NCI-H774 (cell line): ENCODE data around the gene HCN2.

Experiments
- DNase-seq: peaks from one replicate; lab custom pipeline; 2025; lab: John Stamatoyannopoulos, UW

The HCN2 gene

DNA sequence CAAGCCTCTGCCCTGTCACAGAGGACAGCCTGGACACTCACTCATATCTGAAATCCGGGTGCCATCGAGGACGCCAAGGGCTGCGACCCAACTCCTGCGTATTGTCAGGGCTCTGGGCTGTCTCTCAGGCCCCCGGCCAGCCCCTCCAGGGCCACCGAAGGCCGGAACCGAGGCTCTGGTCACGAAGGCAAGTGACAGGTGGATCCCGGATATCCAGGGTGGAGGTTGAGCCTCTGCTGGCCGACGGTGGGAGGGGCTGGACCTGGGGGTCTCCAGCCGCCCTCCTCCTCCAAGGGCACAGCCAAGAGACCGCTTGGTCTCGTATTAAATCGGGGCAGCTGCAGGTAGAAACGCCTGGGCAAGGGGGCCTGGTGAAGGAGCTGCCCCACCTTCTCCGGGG is 67.9 kb downstream of the HCN2 start:
- DNase-seq, result no peak

DNA sequence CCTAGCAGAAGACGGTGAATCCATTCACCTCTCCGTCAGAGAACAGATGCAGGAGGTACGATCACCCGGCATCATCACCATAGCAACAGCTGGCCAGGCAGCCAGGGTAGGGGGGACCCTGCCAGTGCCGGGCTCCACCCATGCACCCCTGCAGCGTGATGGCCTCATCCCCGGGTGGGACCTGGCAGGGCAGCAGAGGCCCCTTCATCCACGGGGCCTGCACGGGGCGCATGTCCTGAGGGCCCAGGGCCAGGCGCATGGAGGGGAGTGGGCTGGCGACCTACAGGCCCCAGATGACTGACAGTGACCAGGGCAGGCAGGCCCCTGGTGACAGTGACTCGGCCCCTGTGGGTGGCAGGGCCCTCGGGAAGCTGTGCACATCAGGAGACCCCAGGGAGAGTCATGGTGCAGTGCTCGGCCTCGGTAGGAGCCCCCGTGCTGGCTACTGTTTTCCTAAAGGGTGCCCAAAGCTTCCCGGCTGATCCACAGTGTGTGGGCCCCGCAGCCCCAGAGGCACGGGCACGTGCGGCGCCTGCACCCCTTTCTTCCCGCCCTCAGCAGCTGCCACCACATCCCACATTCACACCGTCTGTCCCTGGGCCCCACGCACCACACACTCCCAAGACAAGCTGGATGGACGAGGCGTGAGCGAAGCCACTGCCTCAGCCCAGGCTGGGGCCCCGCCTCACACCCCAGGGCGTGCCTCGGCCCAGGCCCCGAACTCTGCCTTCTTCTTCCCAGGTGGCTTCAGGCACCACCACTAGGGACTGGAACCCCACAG is 68.6 kb downstream of the HCN2 start:
- DNase-seq, result no peak

DNA sequence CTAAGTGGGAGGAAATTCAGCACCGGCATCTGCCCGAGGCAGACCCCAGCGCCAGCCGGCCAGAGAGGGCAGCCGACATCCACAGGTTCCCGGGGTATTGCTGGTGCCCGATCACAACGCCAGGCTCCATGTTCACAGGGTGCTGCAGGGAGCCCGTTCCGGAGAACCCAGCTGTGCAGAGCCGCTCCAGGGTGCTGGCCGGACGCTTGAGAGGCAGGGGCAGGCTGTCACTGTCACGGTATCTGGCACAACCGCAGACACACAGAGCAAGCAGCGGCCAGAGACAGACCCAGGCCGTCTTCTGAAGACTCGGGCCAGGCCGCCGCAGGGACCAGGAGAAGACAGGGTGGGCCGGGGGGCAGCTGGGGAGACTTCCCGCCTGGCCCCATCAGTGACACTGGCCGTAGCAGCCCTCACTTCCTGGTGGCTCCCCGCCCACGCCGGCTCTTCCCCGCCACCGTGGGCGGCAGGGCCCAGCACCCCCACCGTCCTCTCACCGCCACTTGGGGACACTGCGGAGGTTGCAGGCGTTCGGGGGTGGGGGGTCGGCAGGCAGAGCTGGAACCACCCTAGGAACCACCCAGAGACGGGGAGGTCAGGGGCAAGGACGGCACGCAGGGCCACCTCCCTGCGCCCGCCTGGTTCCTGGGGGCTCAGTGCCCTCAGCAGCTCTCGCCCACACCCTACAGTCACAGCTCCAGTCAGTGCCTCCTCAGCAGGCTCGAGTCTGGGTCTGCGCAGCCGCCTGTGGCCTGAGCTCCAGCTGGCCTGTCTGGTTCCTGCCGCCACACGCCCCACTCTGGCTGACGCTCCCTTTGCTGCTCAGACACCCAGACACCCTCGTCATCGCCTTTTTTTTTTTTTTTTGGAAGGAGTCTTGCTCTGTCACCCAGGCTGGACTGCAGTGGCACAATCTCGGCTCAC is 69.5 kb downstream of the HCN2 start:
- DNase-seq, result no peak

DNA sequence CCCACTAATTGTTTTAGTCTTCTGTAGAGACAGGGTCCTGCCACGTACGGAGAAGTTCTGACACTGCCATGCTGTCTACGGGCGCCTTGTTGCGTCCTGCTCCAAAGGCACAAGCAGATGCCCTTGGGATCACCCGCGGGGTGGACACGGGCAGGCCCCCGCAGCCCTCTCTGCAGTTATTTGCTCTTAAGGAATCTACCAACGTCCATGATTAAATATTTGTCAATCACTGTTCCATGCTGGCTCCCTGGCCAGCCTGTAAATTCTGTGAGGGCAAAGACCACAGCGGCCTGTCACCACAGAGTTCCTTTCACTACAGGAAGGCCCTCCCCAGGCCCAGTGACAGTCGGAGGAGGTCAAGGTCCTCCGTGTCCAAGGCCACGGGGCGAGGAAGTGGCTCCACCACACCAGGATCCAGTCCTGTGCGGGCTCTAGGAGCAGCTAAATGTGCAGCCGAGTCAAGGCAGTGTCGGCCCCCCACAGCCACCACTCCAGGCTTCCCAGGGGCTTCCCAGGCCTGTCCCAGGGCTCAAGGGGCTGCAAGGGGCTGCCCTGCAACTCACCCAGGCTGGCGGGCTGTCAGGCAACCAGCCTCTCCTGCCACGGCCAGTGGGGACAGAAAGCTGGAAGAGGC is 71.2 kb downstream of the HCN2 start:
- no peak for DNase-seq

DNA sequence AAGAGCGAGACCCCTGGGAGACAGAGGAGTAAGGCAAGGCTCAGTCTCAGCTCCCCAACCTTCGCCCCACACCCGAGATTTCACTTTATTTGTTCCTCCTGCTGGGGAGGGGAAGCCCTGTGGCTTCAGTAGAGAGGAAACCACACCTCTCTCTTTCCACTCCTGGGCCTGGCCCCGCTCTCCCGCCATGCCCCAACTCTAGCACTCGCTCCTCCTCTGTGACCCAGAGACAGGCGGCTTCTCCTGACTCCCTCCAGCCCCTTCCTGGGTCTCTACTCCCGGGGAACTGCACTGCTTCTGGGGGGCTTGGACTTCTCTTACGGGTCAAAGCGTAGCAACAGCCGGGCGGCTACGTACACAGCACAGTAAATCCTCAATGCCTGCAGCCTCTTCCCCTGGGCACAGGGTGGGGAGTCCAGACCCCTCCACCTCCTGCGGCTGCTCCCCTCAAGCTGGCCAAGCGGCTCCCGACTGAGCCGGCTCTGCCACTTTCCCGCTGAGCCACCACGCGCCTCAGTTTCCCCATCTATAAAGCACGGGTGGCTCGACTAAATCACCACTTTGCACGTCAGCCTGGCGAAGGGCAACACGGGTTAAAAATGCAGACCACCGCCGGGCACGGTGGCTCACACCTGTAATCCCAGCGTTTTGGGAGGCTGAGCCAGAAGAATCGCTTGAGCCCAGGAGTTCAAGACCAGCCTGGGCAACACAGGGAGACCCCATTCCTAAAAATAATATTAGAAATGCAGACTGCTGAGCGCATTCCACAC is 71.9 kb downstream of the HCN2 start:
- no peak for DNase-seq

DNA sequence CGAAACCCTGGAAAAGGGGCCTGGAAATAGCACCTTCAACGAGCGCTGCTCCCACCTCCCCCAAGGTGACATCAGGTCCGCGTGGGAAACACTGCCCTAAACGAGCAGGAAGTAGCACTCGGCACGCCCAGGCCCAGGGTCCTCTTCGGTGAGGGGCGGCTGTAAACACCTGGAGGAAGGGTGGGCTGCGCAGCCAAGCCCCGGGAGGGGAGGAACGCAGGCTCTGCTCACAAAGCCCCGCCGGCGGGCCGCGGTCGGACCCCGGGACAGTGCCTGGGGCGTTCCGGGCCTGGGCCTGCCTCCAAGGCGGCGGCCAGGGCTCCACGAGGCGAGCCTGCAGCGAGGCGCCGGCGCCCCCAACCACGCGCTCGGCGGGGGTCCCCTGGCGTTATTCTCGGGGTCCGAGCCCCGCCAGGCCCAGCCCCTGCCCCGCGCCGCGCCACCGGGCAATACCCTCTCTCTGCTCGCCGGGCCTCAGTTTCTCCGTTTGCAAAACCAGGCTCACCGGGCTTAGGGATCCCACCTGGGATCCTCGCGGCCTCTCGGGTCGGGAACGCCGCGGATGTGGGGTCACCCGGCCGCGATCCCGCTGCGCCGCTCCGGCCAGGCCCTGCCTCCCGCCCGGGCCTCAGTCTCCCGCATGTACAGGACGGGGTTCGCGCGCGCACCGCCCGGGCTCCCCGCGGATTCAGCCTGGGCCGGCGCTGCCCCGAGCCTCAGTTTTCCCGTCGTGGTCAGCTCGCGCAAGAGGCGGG is 72.7 kb downstream of the HCN2 start:
- no peak for DNase-seq

DNA sequence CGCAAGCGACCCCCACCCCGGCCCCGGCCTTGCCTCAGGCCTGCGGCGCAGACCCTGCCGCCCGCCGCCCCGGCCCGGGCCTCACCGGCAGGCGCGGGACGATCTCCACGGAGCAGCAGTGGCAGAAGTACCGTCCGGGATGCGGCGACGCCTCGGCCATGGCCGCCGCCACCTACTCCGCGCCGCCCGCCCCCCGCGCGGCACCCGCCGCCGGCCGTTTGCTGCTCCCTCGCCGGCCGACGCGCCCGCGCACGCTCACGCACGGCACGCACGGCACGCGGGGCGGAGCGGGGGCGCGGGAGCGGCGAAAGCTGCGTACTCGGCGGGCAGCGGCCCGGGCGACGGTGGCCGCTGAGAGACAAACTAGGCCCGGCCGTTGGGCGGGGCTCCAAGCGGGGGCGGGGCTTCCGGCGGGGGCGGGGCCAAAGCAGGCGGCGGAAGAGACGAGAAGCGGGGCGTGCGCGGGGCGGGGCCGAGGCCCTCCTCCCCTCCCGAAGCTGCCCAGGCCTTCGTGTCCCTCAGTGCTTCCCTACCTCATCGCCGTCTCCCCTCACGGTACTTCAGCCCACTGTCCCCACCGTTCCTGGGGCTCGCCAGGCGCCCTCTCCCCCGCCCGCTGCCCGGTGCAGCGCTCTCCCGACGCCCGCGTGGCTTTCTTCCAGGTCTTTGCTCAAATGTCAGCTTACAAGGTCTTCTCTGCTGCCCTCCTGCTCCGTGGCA is 73.4 kb downstream of the HCN2 start, which contains the start of gene RNF126:
Gene RNF126 (minus strand): TSS at position 253 of the 720 bp plus-strand sequence. CDS start 93 bp downstream, at position 160.
- peak; percentile 91 for DNase-seq

DNA sequence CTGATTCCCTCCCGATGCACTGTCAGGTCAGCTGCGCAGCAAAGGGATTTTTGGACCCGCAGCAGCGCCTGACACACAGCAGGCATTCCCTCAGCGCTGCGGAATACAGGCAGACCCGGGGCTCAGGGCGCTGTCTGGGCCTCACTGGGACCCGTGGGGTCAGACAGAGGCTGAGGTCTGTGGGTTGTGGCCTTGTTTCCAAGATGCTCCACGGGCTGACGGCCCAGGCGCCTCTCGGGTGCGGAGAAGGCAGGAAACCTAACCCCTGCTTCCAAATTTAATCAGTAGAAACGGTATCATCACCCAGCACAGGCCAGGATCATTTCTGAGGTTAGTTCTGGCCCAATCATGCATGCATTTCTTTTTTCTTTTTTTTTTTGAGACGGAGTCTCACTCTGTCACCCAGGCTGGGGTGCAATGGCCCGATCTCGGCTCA is 74.0 kb downstream of the HCN2 start:
- no peak for DNase-seq

DNA sequence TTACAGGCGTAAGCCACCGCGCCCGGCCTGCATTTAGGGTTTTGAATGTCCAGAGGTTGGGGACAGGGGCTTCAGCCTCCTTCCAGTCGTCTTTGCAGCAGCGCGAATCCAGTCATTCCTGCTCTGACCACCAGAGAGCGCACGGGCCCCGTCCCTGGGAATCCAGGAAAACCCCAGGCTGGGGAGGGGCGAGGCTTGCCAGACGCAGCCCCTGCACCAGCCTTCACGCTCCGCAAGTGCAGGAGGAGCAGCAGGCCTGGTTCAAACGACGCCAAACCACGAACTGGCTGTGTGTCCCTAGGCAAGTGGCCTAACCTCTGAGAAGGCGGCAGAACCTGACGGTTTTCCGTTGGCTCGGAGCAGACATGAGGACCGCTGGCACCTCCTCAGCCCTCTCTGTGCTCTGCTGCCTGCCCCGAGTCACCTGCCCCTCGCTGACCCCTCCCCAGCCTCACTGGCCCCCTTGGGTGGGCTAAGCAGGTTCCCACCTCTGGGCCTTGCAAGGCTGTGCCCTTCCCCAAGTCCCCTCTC is 75.3 kb downstream of the HCN2 start:
- DNase-seq, result peak; percentile 50
